Activated T-helper 9 cell treated with anti-CD3 and anti-CD28 coated beads, Interleukin-2, amount 50 U/mL, for 16 hours (primary cell): Measurements from ENCODE around the gene PIR.

Experiments
- DNase-seq: peaks from one replicate; pipeline ENCODE4 v3.0.0-alpha.2; 2020; ENCODE audit warnings: low read depth

PIR gene

GRCh38 chrX:15418041-15418706, 75.0 kb downstream of the PIR start:
- no peak for DNase-seq

- no peak for DNase-seq
Observed at GRCh38 chrX:15416133-15416993, 76.8 kb downstream of the PIR start.

- DNase-seq = no peak
Observed at GRCh38 chrX:15413101-15413500, 80.0 kb downstream of the PIR start.

GRCh38 chrX:15410947-15411346, 82.2 kb downstream of the PIR start:
- DNase-seq = no peak

GRCh38 chrX:15410430-15410829, 82.7 kb downstream of the PIR start:
- DNase-seq = no peak

GRCh38 chrX:15405846-15406245, 87.3 kb downstream of the PIR start:
- DNase-seq = no peak

- DNase-seq = no peak
Observed at GRCh38 chrX:15404401-15405096, 88.6 kb downstream of the PIR start.

GRCh38 chrX:15401378-15401777, 91.8 kb downstream of the PIR start:
- DNase-seq = no peak

GRCh38 chrX:15399962-15400391, 93.2 kb downstream of the PIR start:
- no peak for DNase-seq

- no peak for DNase-seq
Observed at GRCh38 chrX:15398874-15399273, 94.3 kb downstream of the PIR start.

GRCh38 chrX:15395789-15396188, 97.3 kb downstream of the PIR start:
- no peak for DNase-seq

- DNase-seq = no peak
Observed at GRCh38 chrX:15391850-15392249, 101.3 kb downstream of the PIR start.

GRCh38 chrX:15384304-15384703, 108.8 kb downstream of the PIR start, which contains the start of gene VEGFD:
Gene VEGFD (minus strand): TSS chrX:15384413. CDS start chrX:15383946, 467 bp downstream.
- no peak for DNase-seq

GRCh38 chrX:15382813-15383212, 110.3 kb downstream of the PIR start:
- DNase-seq = no peak

GRCh38 chrX:15376956-15377355, 116.2 kb downstream of the PIR start:
- DNase-seq = no peak

GRCh38 chrX:15373976-15374375, 119.2 kb downstream of the PIR start:
- DNase-seq = no peak

- no peak for DNase-seq
Observed at GRCh38 chrX:15366506-15367352, 126.4 kb downstream of the PIR start.

GRCh38 chrX:15359701-15360100, 133.4 kb downstream of the PIR start:
- no peak for DNase-seq

GRCh38 chrX:15358533-15358932, 134.6 kb downstream of the PIR start:
- no peak for DNase-seq

GRCh38 chrX:15356444-15356843, 136.7 kb downstream of the PIR start:
- no peak for DNase-seq

GRCh38 chrX:15350329-15350996, 142.7 kb downstream of the PIR start:
- DNase-seq = no peak
